T-helper 17 cell (primary cell): ENCODE measurements around the gene PPP1CC. TPM values are rescaled to one million over a fixed set of nuclear protein-coding genes. Genes with fewer than 3 reads are reported as not detected.
A peak's percentile ranks its signal among the peaks of the same experiment; 100 is the strongest.

Source experiments
- ATAC-seq: fragments of 150-1000 bp; cut with Tn5 transposase; 2 replicates; pipeline ENCODE4 v1.10.0; 2021; ENCODE audit warnings: mild to moderate bottlenecking, moderate library complexity
- DNase-seq, 3 donors: peaks; one replicate each; pipeline versions ENCODE4 v3.0.0 to v3.0.0-alpha.2; 2020 to 2021
- H3K9me3 ChIP-seq: one replicate; pipeline ENCODE4 v1.7.0; 2013; ENCODE audit warnings: low read length, mild to moderate bottlenecking; ENCODE audit not compliant: control insufficient read depth, poor library complexity, severe bottlenecking
- H3K27ac Mint-ChIP-seq: one replicate; pipeline ENCODE4 v1.8.0; 2022; ENCODE audit warnings: mild to moderate bottlenecking, moderate library complexity, mixed read lengths
- H3K27me3 Mint-ChIP-seq: one replicate; pipeline ENCODE4 v1.8.0; 2022; ENCODE audit warnings: mixed read lengths
- H3K36me3 Mint-ChIP-seq: one replicate; pipeline ENCODE4 v1.8.0; 2022; ENCODE audit warnings: low read depth, mixed read lengths
- H3K4me1 Mint-ChIP-seq: one replicate; pipeline ENCODE4 v1.8.0; 2022; ENCODE audit warnings: mild to moderate bottlenecking, mixed read lengths
- H3K4me3 Mint-ChIP-seq: one replicate; pipeline ENCODE4 v1.8.0; 2022; ENCODE audit warnings: mild to moderate bottlenecking, moderate library complexity, mixed read lengths
- total RNA-seq, 4 donors: library from RNA in 2 of 4; stranded (reverse) in 2 of 4; gene quantifications; one replicate each; pipeline ENCODE4 v1.2.3 and lab custom pipeline; 2022 to 2026

The PPP1CC gene
- total RNA-seq, 2 donors from 2014 or later = 140 to 149 TPM

GRCh38 chr12:110684312-110684836 is 58.3 kb downstream of the PPP1CC start:
- ATAC-seq = no peak
- Mint-ChIP-seq H3K4me3 (no peak overlapping the region), H3K36me3 (peaks cover 12% of the 10 kb centered on the region), H3K4me1 (peaks cover 13% of the 10 kb centered on the region), H3K27ac (no peak overlapping the region), H3K27me3 (peaks cover 8% of the 10 kb centered on the region)
- DNase-seq = no peak
- no peaks in the 10 kb centered on the region for H3K9me3 ChIP-seq

- Mint-ChIP-seq H3K4me1 (peaks cover 12% of the 10 kb centered on the region), H3K4me3 (no peak overlapping the region), H3K27ac (no peak overlapping the region), H3K36me3 (peaks cover 12% of the 10 kb centered on the region), H3K27me3 (peaks cover 8% of the 10 kb centered on the region)
- no peak for DNase-seq
- H3K9me3 ChIP-seq = no peaks in the 10 kb centered on the region
- ATAC-seq = no peak
Measured at GRCh38 chr12:110683888-110684287, 58.8 kb downstream of the PPP1CC start.

- Mint-ChIP-seq H3K36me3 (peaks cover 8% of the 10 kb centered on the region), H3K4me1 (peaks cover 15% of the 10 kb centered on the region), H3K27ac (no peak overlapping the region), H3K4me3 (no peak overlapping the region), H3K27me3 (no peaks in the 10 kb centered on the region)
- DNase-seq (no peak), ATAC-seq (no peak)
- H3K9me3 ChIP-seq = no peaks in the 10 kb centered on the region
Measured at GRCh38 chr12:110680032-110680431, 62.7 kb downstream of the PPP1CC start.

- no peak for DNase-seq
- Mint-ChIP-seq H3K36me3 (peaks cover 8% of the 10 kb centered on the region), H3K4me3 (no peak overlapping the region), H3K27me3 (no peaks in the 10 kb centered on the region), H3K27ac (no peak overlapping the region), H3K4me1 (peaks cover 15% of the 10 kb centered on the region)
- ATAC-seq = no peak
- H3K9me3 ChIP-seq = no peaks in the 10 kb centered on the region
Measured at GRCh38 chr12:110679201-110679600, 63.5 kb downstream of the PPP1CC start.

- Mint-ChIP-seq H3K27me3 (no peaks in the 10 kb centered on the region), H3K36me3 (peaks cover 6% of the 10 kb centered on the region), H3K27ac (peak overlapping the region; percentile 94), H3K4me1 (peaks cover 15% of the 10 kb centered on the region), H3K4me3 (peak overlapping the region; percentile 83)
- no peaks in the 10 kb centered on the region for H3K9me3 ChIP-seq
- ATAC-seq = no peak
- no peak for DNase-seq
Measured at GRCh38 chr12:110677982-110678381, 64.7 kb downstream of the PPP1CC start.

- Mint-ChIP-seq H3K27me3 (no peaks in the 10 kb centered on the region), H3K4me3 (peak overlapping the region; percentile 83), H3K27ac (peak overlapping the region; percentile 94), H3K36me3 (peaks cover 6% of the 10 kb centered on the region), H3K4me1 (peaks cover 15% of the 10 kb centered on the region)
- no peaks in the 10 kb centered on the region for H3K9me3 ChIP-seq
- DNase-seq = no peak
- ATAC-seq = peak; percentile 63
Measured at GRCh38 chr12:110677206-110677911, 65.3 kb downstream of the PPP1CC start.

GRCh38 chr12:110676171-110676570 is 66.5 kb downstream of the PPP1CC start:
- Mint-ChIP-seq H3K4me1 (peaks cover 12% of the 10 kb centered on the region), H3K27me3 (no peaks in the 10 kb centered on the region), H3K27ac (no peak overlapping the region), H3K36me3 (peaks cover 3% of the 10 kb centered on the region), H3K4me3 (no peak overlapping the region)
- DNase-seq (no peak), ATAC-seq (no peak)
- H3K9me3 ChIP-seq = no peaks in the 10 kb centered on the region

GRCh38 chr12:110670161-110670701 is 72.5 kb downstream of the PPP1CC start:
- Mint-ChIP-seq H3K4me1 (peaks cover 21% of the 10 kb centered on the region), H3K27me3 (no peaks in the 10 kb centered on the region), H3K4me3 (no peak overlapping the region), H3K36me3 (peaks cover 3% of the 10 kb centered on the region), H3K27ac (peak overlapping the region; percentile 66)
- DNase-seq (no peak), ATAC-seq (peak; percentile 90)
- H3K9me3 ChIP-seq = no peaks in the 10 kb centered on the region

Other genes starting within 250 kb of the PPP1CC start
- 10 to 100 TPM; 81.0 to 96.3 TPM for gene VPS29, start 240.8 kb downstream of the PPP1CC start, total RNA-seq
- gene RAD9B, start 240.6 kb downstream of the PPP1CC start, total RNA-seq = under 1 TPM; 0.37 to 0.62 TPM
- gene PPTC7, start 159.6 kb downstream of the PPP1CC start, total RNA-seq = 10 to 100 TPM; 45.5 to 49.4 TPM
- 1 to 10 TPM; 5.0 to 8.5 TPM for gene TCTN1, start 128.8 kb downstream of the PPP1CC start, total RNA-seq
- 1 to 10 TPM; 4.6 to 8.8 TPM for gene HVCN1, start 53.8 kb downstream of the PPP1CC start, total RNA-seq
- not detected for gene CCDC63, start 104.1 kb upstream of the PPP1CC start, total RNA-seq
- gene MYL2, start 177.7 kb upstream of the PPP1CC start, total RNA-seq = not detected